ENCODE results near the gene ING4.

The ING4 gene

GRCh38 chr12:6652391-6652790 is 10.5 kb downstream of the ING4 start (continued):
- TF ChIP-seq TCF4 (CRISPR knock-in tag; IDR thresholded peaks at IDR 0.05; ENCODE audit: borderline replicate concordance) = no peak

DNA sequence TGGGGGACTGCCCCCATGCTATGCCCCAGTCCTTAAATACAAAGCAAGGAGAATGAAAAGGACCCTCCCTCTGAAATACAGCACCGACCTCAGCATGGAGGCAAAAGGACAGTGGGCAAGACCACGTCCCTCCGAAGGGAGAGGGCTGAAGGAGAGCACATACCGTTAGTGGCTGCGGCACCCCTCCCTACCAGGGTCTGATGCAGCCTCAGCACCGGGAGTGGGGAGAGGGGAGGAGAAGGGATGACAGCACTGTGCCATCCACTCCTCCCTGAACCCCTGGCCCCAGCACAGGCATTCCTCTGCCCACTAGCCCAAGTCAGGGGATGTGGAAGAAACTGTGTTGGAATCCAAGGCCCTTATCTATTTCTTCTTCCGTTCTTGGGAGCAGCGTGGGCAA is 12.1 kb downstream of the ING4 start:
- no peak for ATAC-seq
- TF ChIP-seq, protein P1, sequence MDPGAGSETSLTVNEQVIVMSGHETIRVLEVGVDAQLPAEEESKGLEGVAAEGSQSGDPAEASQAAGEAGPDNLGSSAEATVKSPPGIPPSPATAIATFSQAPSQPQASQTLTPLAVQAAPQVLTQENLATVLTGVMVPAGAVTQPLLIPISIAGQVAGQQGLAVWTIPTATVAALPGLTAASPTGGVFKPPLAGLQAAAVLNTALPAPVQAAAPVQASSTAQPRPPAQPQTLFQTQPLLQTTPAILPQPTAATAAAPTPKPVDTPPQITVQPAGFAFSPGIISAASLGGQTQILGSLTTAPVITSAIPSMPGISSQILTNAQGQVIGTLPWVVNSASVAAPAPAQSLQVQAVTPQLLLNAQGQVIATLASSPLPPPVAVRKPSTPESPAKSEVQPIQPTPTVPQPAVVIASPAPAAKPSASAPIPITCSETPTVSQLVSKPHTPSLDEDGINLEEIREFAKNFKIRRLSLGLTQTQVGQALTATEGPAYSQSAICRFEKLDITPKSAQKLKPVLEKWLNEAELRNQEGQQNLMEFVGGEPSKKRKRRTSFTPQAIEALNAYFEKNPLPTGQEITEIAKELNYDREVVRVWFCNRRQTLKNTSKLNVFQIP (CRISPR knock-in tag; IDR thresholded peaks at IDR 0.05; ENCODE audit: borderline replicate concordance, low read depth) = no peak
- TF ChIP-seq TCF4 (CRISPR knock-in tag; IDR thresholded peaks at IDR 0.05; ENCODE audit: borderline replicate concordance) (no peak), SNAI2 (CRISPR knock-in tag; IDR thresholded peaks at IDR 0.05) (no peak), ZC3H10 (CRISPR knock-in tag; IDR thresholded peaks at IDR 0.05) (no peak), ARNTL (CRISPR knock-in tag; IDR thresholded peaks at IDR 0.05; ENCODE audit: borderline replicate concordance, low read depth) (no peak), TSHZ2 (CRISPR knock-in tag; IDR thresholded peaks at IDR 0.05) (no peak), TOX (CRISPR knock-in tag; IDR thresholded peaks at IDR 0.05; ENCODE audit: borderline replicate concordance) (no peak), OSR1 (CRISPR knock-in tag; IDR thresholded peaks at IDR 0.05) (no peak), ZNF8 (CRISPR knock-in tag; IDR thresholded peaks at IDR 0.05) (no peak)

DNA sequence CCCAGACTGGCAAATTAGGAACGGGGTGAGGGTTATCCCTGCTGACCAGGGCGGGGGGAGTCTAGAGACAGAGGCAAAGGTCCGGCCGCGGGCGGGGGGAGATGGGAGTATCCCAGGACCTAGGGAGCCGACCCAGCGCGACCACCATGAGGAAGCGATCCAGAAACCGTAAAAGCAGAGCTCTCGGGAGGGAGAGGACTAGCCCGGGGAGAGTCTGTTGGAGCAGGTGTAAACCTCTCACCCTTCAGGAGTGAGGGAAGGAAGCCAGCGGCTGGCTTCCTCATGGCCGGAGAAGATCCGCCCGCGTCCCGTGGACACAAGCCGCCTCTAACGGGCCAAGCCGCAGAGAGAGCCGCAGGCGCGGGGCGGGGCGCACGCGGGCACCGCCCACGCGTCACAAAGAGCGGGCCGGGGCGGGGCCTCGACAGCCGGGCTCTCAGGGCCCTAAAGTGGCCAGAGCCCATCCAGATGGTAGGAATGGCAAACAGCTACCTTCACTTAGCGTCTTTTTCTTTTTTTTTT is 15.8 kb downstream of the ING4 start, which contains the start of gene ACRBP:
Gene ACRBP (minus strand): TSS at position 350 of the 522 bp plus-strand sequence. CDS start 66 bp downstream, at position 284.
- ATAC-seq = no peak
- TF ChIP-seq BACH2 (CRISPR knock-in tag; IDR thresholded peaks at IDR 0.05; ENCODE audit: borderline replicate concordance) = no peak
- no peak for TF ChIP-seq CREB5 (CRISPR knock-in tag; IDR thresholded peaks at IDR 0.05; ENCODE audit: low read depth)
- TF ChIP-seq ZNF565 (CRISPR knock-in tag; conservative IDR thresholded peaks at IDR 0.05; ENCODE audit: low read depth) = no peak
- TF ChIP-seq TSHZ2 (CRISPR knock-in tag; IDR thresholded peaks at IDR 0.05) = no peak
- TF ChIP-seq, protein P1 (CRISPR knock-in tag; IDR thresholded peaks at IDR 0.05; ENCODE audit: borderline replicate concordance, low read depth) = no peak
- no peak for TF ChIP-seq OSR1 (CRISPR knock-in tag; IDR thresholded peaks at IDR 0.05)
- no peak for TF ChIP-seq CSDC2 (CRISPR knock-in tag; IDR thresholded peaks at IDR 0.05)

- TF ChIP-seq ZFP3 (CRISPR knock-in tag; IDR thresholded peaks at IDR 0.05) = no peak
- no peak for TF ChIP-seq TCF4 (CRISPR knock-in tag; IDR thresholded peaks at IDR 0.05; ENCODE audit: borderline replicate concordance)
- TF ChIP-seq CREB5 (CRISPR knock-in tag; IDR thresholded peaks at IDR 0.05; ENCODE audit: low read depth) = no peak
- no peak for TF ChIP-seq BACH2 (CRISPR knock-in tag; IDR thresholded peaks at IDR 0.05; ENCODE audit: borderline replicate concordance)
- no peak for TF ChIP-seq SNAI2 (CRISPR knock-in tag; IDR thresholded peaks at IDR 0.05)
- TF ChIP-seq RARB (CRISPR knock-in tag; IDR thresholded peaks at IDR 0.05) = no peak
- no peak for TF ChIP-seq CSRNP3 (CRISPR knock-in tag; IDR thresholded peaks at IDR 0.05)
- ATAC-seq = no peak
Measured at GRCh38 chr12:6646276-6647082, 16.4 kb downstream of the ING4 start.

All from SK-N-SH treated with all-trans-retinoic acid at 6 μM for 48 hours (cell line).